Motor neuron (in vitro differentiated cells): ENCODE measurements around the gene TSPAN14. TPM values are rescaled to one million over a fixed set of nuclear protein-coding genes. Genes with fewer than 3 reads are reported as not detected.

Experiments
- ATAC-seq, 8 experiments: fragments of 200-7000 bp; cut with Tn5 transposase; replicated peaks in 6 of 8; 2 replicates each; pipeline ENCODE4 v1.8.0; 2021; ENCODE audit warnings: mild to moderate bottlenecking in 8 of 8, moderate library complexity in 8 of 8
- H3K27ac ChIP-seq, 2 donors: fragments of 250-450 bp; sonication (Bioruptor Pico); 2 replicates each; pipeline ENCODE4 v1.9.0; 2021; ENCODE audit warnings: antibody characterized with exemption in 2 of 2, mild to moderate bottlenecking in 2 of 2, moderate library complexity in 1 of 2
- H3K4me1 ChIP-seq, 2 donors: fragments of 250-450 bp; sonication (Bioruptor Pico); replicated peaks in 1 of 2; 2 replicates each; pipeline ENCODE4 v1.6.1; 2021; ENCODE audit warnings: antibody characterized with exemption in 2 of 2, mild to moderate bottlenecking in 2 of 2, moderate library complexity in 1 of 2
- H3K4me3 ChIP-seq, 5 donors: fragments of 250-450 bp; sonication (Bioruptor Pico); 2 replicates each; pipeline ENCODE4 v1.9.0; 2021; ENCODE audit warnings: antibody characterized with exemption in 5 of 5, mild to moderate bottlenecking in 5 of 5, moderate library complexity in 4 of 5
- WGBS, 10 experiments: fragments of 450-650 bp; shearing (Covaris generic); methylation state at CpG; one replicate each; pipeline ENCODE4 v1.0.0; 2022; 5-methylcytosine and 5-hydroxymethylcytosine counted together
- in situ Hi-C, 9 experiments: fragments of 400-800 bp; cut with MboI; loops; one replicate each; pipeline ENCODE4 v1.15.0; 2021; ENCODE audit warnings: low sequenced_read_pairs in 9 of 9, low pct_unique_long_range_greater_than_20kb in 2 of 9; ENCODE audit not compliant: unreplicated experiment in 9 of 9
- total RNA-seq, 8 experiments: library from RNA; unstranded; fragments of 300-600 nt; gene quantifications; 2 replicates each; pipeline versions ENCODE4 v1.2.3 to v1.2.4, GENCODE V29; 2022

TSPAN14 gene
- total RNA-seq, 8 experiments from 2014 or later: 12.4 to 44.8 (median 16.1) TPM

GRCh38 chr10:80491251-80492102, 37.4 kb downstream of the TSPAN14 start:
- WGBS, 10 experiments: 85 to 100% (median 95%) methylated on average over 1 to 4 of the region's 7 CpGs; no CpG with 5 or more reads in 4 of the 10 experiments
- no peak overlapping the region for H3K4me3 ChIP-seq
- ATAC-seq: peak in 2 of 8 experiments; percentile 27 to 46
- peaks cover 4 to 8% of the 10 kb centered on the region in 2 donors for H3K4me1 ChIP-seq
- in situ Hi-C loops: no loop called here
- H3K27ac ChIP-seq: no peak overlapping the region

GRCh38 chr10:80492848-80493521, 38.9 kb downstream of the TSPAN14 start:
- H3K4me1 ChIP-seq: peaks cover 5% of the 10 kb centered on the region in 2 donors
- no peak overlapping the region for H3K27ac ChIP-seq
- ATAC-seq: no peak
- in situ Hi-C loops: no loop called here
- no peak overlapping the region for H3K4me3 ChIP-seq
- WGBS, 10 experiments: 43 to 100% (median 96%) methylated on average over 1 to 5 of the region's 6 CpGs

- in situ Hi-C loops: no loop called here
- peak in 5 of 8 experiments; percentile 6 to 48 (median 44) for ATAC-seq
- 7 to 53% (median 39%) methylated on average over 2 to 3 of the region's 4 CpGs; no CpG with 5 or more reads in 3 of the 10 experiments for WGBS, 10 experiments
- Histone ChIP-seq H3K4me3 (no peak overlapping the region), H3K4me1 (peaks cover 9 to 11% of the 10 kb centered on the region in 2 donors), H3K27ac (no peak overlapping the region)
These were observed 39.5 kb downstream of the TSPAN14 start for GRCh38 chr10:80493522-80494051.

- no peak for ATAC-seq
- Histone ChIP-seq H3K4me3 (no peak overlapping the region), H3K27ac (no peak overlapping the region), H3K4me1 (peaks cover 22 to 29% of the 10 kb centered on the region in 2 donors)
- in situ Hi-C loops: no loop called here
- 71 to 100% (median 95%) methylated on average over 2 to 4 of the region's 4 CpGs for WGBS, 10 experiments
These were observed 42.6 kb downstream of the TSPAN14 start for GRCh38 chr10:80496555-80497172.

DNA sequence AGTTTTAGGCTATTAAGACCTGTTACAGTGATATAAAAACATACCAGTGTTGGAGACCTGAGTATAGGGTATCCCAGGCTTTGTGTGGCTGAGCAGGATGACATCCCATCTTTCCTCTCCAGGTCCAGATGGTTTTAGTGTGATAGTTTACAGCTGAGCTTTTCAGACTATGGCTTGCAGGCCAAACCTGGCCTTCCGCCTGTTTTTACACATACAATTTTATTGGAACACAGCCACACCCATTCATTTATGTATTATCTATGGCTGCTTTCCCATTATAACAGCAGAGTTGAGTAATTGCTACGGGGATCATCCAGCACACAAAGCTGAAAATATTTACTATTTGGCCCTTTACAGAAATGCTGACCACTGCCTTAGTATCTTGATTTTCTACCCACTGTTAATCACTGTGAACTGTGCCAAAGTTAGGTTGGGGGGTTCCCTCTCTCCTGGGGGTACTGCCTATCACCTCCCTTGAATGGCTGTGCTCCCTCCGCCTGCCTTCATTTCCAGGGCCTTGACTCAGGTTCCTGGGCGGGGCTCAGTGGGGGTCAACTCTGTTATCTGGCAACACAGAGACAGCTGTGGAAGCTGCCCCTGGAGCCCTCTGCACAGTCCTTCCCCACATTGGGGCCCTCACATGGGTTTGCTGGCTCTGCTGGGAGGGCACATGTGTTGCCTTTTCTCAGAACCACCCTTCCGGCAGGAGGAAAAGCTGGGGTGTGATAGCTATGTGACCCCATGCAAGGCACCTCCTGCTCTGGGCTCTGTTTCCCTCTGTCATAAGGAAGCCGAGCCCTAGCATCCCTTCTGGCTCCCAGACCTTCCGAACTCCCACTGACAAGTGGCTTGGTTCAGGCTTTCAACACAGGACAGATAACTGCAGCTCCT, 43.3 kb downstream of the TSPAN14 start:
- H3K27ac ChIP-seq: peak overlapping the region in 1 of 2 donors; percentile 85
- 0 to 100% (median 76%) methylated on average over 1 to 5 of the region's 7 CpGs; no CpG with 5 or more reads in 1 of the 10 experiments for WGBS, 10 experiments
- H3K4me3 ChIP-seq: no peak overlapping the region
- peaks cover 22 to 29% of the 10 kb centered on the region in 2 donors for H3K4me1 ChIP-seq
- peak in 3 of 8 experiments; percentile 45 to 49 (median 45) for ATAC-seq
- in situ Hi-C loops: no loop called here

DNA sequence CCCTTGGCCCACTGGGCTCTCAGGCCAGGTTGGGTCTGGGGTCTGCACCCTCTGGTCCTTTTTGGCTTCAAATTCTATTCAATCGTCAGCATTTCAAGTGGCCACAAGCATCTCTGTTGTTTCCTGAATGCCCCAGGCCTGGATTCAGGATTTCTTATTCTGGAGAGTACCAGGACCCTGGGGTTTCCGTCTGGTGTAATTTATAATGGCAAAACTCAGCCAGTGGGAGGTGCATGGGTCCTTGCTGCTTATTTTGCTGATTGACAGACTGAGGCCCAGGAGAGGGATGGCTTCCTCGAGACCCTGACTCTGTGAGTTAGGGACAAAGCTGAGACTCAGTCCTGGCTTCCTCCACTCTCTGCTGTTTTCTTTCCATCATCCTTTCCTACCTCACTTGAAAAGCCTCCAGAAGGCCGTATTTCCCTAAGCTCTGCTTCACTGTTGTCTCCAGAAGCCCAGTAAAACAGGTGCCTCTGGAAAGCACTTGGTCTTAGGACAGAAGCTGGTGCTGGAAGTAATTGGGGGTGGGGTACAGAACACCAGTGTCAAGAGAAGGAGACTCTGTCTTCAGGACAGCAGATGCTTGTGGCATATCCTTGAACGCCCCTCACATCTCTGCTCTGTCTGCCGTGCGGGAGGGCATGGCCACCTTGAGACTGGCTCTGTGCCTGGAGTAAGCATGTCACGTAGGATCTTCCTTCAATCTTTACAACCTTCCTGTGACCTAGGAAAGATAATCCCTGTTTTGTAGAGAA, 44.1 kb downstream of the TSPAN14 start:
- peak overlapping the region; percentile 79 to 85 for H3K27ac ChIP-seq
- peak in 5 of 8 experiments; percentile 10 to 51 (median 33) for ATAC-seq
- 3 to 100% (median 66%) methylated on average over 1 to 5 of the region's 8 CpGs; no CpG with 5 or more reads in 2 of the 10 experiments for WGBS, 10 experiments
- in situ Hi-C loops: no loop called here
- H3K4me3 ChIP-seq: no peak overlapping the region
- H3K4me1 ChIP-seq: peaks cover 22 to 30% of the 10 kb centered on the region in 2 donors

DNA sequence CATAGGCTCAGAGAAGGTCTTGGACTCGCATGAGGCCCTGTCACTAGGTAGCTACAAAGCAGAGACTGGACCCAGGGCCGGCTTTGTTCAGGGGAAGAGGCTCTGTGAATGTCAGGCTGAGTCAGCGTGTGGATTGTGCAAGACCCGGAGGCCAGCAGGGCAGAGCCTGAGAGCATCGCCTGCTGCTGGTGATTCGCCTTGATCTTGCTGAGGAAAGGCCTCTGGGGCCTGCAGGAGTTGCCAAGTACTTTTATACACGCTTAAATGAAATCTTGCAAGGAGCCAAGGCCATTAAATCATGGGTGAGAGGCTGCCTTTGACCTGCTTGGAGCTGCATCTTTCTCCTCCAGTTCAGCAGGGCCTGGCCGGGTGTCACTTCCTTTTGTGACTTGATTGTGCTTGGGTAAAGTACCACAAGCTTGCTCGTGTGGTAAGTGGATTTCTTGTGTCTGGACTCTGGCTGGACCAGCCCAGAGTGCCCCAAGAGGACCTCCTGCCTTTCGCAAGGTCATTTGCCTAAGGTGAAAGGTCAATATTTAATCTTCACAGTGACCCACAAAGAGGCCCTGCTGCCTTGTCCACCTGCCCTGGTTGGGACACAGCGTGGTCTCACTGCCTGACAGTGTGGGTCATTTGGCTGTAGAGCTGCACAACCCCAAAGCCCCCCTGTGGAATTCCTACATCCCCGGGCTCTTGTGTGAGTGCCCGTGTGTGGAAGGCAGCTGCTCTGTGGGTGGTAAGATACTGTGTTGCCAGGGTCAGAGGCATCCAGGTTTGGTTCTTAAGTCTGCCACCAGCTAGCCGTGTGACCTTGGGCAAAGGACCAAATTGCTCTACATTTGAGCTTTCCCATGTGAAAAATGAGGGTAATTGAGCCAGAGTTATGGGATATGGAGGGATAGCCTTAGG, 45.0 kb downstream of the TSPAN14 start:
- Histone ChIP-seq H3K4me3 (no peak overlapping the region), H3K4me1 (peaks cover 17 to 35% of the 10 kb centered on the region in 2 donors), H3K27ac (peak overlapping the region; percentile 79 to 85)
- peak; percentile 72 to 99 (median 99) for ATAC-seq
- WGBS, 10 experiments: 0 to 74% (median 51%) methylated on average over 2 to 8 of the region's 14 CpGs; no CpG with 5 or more reads in 1 of the 10 experiments
- in situ Hi-C loops: no loop called here

- H3K4me1 ChIP-seq: peaks cover 17 to 40% of the 10 kb centered on the region in 2 donors
- H3K27ac ChIP-seq: no peak overlapping the region
- peak in 1 of 8 experiments; percentile 0 for ATAC-seq
- in situ Hi-C loops: loop anchor here in 2 of 9 experiments (10.0 to 25.0 kb wide), 2 partner anchors 46 to 113 kb away; partner anchors contain the start of gene TSPAN14 (in 1 of the 2)
- no peak overlapping the region for H3K4me3 ChIP-seq
- 70 to 100% (median 93%) methylated on average over 2 to 8 of the region's 14 CpGs for WGBS, 10 experiments
These were observed 46.7 kb downstream of the TSPAN14 start for GRCh38 chr10:80500572-80501380.

- no peak overlapping the region for H3K4me3 ChIP-seq
- no peak overlapping the region for H3K27ac ChIP-seq
- H3K4me1 ChIP-seq: peaks cover 17 to 40% of the 10 kb centered on the region in 2 donors
- in situ Hi-C loops: loop anchor here in 2 of 9 experiments (10.0 to 25.0 kb wide), 2 partner anchors 47 to 114 kb away; partner anchors contain the start of gene TSPAN14 (in 1 of the 2)
- 80 to 100% (median 86%) methylated on average over 1 to 3 of the region's 3 CpGs; no CpG with 5 or more reads in 5 of the 10 experiments for WGBS, 10 experiments
- ATAC-seq: no peak
These were observed 47.3 kb downstream of the TSPAN14 start for GRCh38 chr10:80501381-80501912.
